Measurements from ENCODE around the gene LHPP.

Gene LHPP

GRCh38 chr10:124470544-124471434 lies 9.2 kb downstream of the LHPP start:
- no peak for DNase-seq (ENCODE audit: low read depth in 2 of 2)

GRCh38 chr10:124472071-124472470 lies 10.4 kb downstream of the LHPP start:
- DNase-seq (ENCODE audit: low read depth in 2 of 2) = no peak

- no peak for DNase-seq (ENCODE audit: low read depth in 2 of 2)
Observed at GRCh38 chr10:124473070-124473469, 11.4 kb downstream of the LHPP start.

DNA sequence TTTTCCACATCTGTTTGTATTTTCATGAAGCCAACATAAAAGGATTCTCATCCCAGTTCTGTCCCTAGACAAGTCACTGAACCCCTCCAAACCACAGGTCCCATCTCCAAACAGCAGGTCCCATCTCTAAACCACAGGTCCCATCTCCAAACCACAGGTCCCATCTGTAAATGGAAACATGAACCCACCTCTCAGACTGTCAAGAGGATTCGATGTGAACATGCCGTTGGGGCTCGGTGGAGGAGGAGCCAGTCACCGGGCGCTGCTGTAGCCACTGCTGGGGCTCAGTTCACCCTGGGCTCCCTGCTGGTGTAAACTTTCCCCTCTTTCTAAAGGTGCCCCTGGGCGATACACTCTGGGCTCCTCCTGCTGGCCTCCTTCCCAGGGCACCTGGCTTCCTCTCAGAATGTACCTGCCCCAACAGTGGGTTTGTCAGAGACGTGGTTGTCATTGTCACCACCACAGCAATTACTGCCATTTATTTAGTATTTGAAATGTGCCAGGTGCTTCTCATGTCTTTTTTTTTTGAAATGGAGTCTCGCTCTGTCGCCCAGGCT lies 13.0 kb downstream of the LHPP start:
- no peak for DNase-seq (ENCODE audit: low read depth in 2 of 2)

- no peak for DNase-seq (ENCODE audit: low read depth in 2 of 2)
Observed at GRCh38 chr10:124476043-124476725, 14.6 kb downstream of the LHPP start.

- no peak for DNase-seq (ENCODE audit: low read depth in 2 of 2)
Observed at GRCh38 chr10:124477614-124478363, 16.2 kb downstream of the LHPP start.

DNA sequence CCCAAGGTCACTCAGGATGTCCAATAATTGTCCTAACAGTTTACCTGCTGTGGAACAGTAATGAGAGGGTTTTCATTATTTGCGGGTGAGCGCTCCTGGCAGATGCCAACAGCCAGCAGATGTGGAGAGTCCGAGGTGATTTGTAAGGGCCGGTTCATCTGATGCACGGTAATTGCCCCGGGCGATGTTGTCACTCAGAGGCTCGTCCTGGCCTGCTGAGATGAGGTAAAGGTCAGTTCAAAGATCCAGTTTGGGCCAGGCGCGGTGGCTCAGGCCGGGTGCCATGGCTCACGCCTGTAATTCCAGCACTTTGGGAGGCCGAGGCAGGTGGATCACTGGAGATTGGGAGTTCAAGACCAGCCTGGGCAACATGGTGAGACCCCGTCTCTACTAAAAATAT lies 16.9 kb downstream of the LHPP start:
- no peak for DNase-seq (ENCODE audit: low read depth in 2 of 2)

DNA sequence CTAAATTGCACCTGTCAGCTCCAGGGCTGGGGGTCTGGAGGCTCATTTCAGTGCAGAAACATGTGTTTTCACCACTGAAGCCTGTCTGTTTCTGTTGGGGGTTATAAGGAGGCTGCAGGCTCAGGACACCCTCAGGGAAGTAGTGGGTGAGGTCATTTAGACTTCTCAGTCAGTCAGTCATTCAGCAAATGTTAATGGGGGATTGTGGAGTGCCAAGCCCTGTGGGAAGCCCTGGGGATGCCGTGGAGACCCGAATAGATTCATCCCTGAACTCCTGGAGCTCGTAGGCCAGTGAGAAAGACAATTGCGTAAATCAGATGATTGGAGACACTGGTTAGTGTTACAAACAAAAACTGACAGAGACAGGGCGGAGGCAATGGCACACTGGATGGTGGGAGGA lies 19.2 kb downstream of the LHPP start:
- no peak for DNase-seq (ENCODE audit: low read depth in 2 of 2)

GRCh38 chr10:124481717-124482116 lies 20.1 kb downstream of the LHPP start:
- no peak for DNase-seq (ENCODE audit: low read depth in 2 of 2)

GRCh38 chr10:124482236-124482800 lies 20.7 kb downstream of the LHPP start:
- no peak for DNase-seq (ENCODE audit: low read depth in 2 of 2)

- no peak for DNase-seq (ENCODE audit: low read depth in 2 of 2)
Observed at GRCh38 chr10:124482876-124483275, 21.3 kb downstream of the LHPP start.

- DNase-seq (ENCODE audit: low read depth in 2 of 2) = no peak
Observed at GRCh38 chr10:124484031-124484430, 22.4 kb downstream of the LHPP start.

DNA sequence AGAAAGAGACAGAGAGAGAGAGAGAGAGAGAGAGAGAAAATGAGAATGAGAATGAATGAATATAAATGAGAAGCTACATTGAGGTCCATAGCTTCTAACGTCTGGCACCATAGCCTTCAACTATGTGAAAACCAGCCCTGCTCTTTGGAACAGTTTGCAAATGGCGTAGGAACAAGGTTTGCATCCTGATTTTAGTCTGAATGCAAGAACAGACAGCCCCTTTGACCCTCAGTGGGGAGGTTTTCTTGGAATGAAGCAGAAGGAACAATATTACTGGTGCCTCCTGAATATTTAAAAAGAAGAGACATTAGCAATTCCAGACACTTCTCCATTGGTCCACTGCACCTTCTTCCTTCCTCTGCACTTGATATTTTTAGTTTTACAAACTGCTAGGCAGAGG lies 23.0 kb downstream of the LHPP start:
- DNase-seq (ENCODE audit: low read depth in 2 of 2) = no peak

- no peak for DNase-seq (ENCODE audit: low read depth in 2 of 2)
Observed at GRCh38 chr10:124486635-124487034, 25.0 kb downstream of the LHPP start.

GRCh38 chr10:124491105-124491504 lies 29.5 kb downstream of the LHPP start:
- no peak for DNase-seq (ENCODE audit: low read depth in 2 of 2)

GRCh38 chr10:124492266-124492665 lies 30.6 kb downstream of the LHPP start:
- DNase-seq (ENCODE audit: low read depth in 2 of 2) = no peak

DNA sequence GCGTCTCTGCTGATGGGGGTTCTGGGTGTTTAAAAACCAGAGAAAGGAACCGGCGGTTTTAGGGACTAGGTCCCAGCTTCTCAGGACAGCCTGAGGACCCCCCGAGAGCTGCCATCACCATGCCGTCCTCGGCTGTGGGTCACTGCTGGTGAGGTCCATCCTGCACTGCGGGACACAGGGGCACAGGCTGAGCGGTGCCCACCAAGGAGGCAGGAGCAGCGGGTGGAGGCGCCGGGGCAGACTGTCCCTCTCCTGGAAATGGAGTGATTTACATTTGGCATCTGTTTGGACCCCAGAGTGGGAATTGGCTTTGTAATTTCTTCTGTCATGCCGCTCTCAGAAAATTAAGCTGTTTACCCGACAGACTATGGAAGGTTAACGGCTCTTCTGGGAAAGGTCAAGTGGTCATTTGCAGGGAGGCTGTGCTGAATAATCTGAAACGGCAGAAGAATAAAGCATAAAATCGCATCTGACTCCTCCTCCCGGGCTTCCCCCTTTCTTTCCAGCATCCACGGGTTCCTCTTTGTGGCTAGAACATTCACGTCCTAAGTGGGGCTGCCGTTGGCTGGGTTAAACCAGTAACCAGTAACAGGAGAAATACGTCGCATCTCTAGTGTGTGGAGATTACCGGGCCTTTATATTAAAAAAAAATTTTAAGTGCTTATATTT lies 31.7 kb downstream of the LHPP start:
- DNase-seq (ENCODE audit: low read depth in 2 of 2) = no peak

- no peak for DNase-seq (ENCODE audit: low read depth in 2 of 2)
Observed at GRCh38 chr10:124494046-124494807, 32.6 kb downstream of the LHPP start.

DNA sequence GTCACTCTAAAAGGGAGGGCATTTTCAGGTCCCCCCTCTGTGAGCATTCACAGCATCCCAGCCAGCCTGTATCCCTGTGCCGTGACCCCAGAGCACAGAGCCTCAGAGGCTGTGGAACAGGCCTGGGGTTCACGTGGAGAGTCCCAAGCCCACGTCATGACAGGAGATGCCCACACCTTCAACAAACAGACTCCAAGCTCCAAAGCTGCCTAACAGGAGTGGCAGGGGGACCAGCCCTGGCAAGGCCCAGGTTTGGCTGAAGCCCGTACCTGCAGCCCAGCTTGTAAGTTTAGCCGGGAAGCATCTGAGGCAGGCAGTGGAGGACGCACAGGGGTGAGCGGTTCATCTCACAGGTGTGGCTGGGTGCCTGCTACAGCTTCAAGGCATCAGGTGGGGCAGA lies 33.5 kb downstream of the LHPP start:
- no peak for DNase-seq (ENCODE audit: low read depth in 2 of 2)

GRCh38 chr10:124495725-124496124 lies 34.1 kb downstream of the LHPP start:
- no peak for DNase-seq (ENCODE audit: low read depth in 2 of 2)

- DNase-seq (ENCODE audit: low read depth in 2 of 2) = no peak
Observed at GRCh38 chr10:124496150-124496549, 34.5 kb downstream of the LHPP start.

Measured in stimulated activated CD8-positive, alpha-beta memory T cell treated with anti-CD3 and anti-CD28 coated beads, Interleukin-2, amount 100 ng/mL, for 1 hour (primary cell).